Prostate gland (tissue), 2 donors: ENCODE results near the gene SHISA2. TPM values are rescaled to one million over a fixed set of nuclear protein-coding genes. Genes with fewer than 3 reads are reported as not detected.
"Not testable (repeated sequence)": the region's sequence is repeated elsewhere in the genome, so short reads cannot be mapped to it uniquely, and the experiment has no call there.

Source experiments
- DNase-seq: peaks from one replicate; pipeline ENCODE4 v3.0.0-alpha.2; 2019; ENCODE audit warnings: low spot score
- H3K27ac ChIP-seq, 2 donors: fragments of 200-600 bp; sonication (generic); 2 replicates each; pipeline ENCODE4 v1.5.1; 2017 to 2019
- H3K27me3 ChIP-seq: fragments of 200-600 bp; sonication (generic); replicated peaks from 2 replicates; pipeline ENCODE4 v1.5.1; 2019; ENCODE audit not compliant: insufficient read depth
- H3K36me3 ChIP-seq, 2 donors: fragments of 200-600 bp; sonication (generic); 1 replicate in 1 of 2; 2 replicates in 1 of 2; pipeline versions ENCODE4 v1.5.1 to v1.8.1; 2017 to 2019
- H3K4me1 ChIP-seq: fragments of 200-600 bp; sonication (generic); replicated peaks from 2 replicates; pipeline ENCODE4 v1.5.1; 2019
- H3K4me3 ChIP-seq, 2 donors: fragments of 200-600 bp; sonication (generic); 2 replicates each; pipeline ENCODE4 v1.5.1; 2017 to 2019
- H3K9me3 ChIP-seq: fragments of 200-600 bp; sonication (generic); 2 replicates; pipeline ENCODE4 v1.5.1; 2017
- CTCF ChIP-seq, 4 experiments: fragments of 200-600 bp in 2 of 4; fragments of 450-650 bp in 2 of 4; sonication (generic) in 2 of 4; IDR thresholded peaks; 1 replicate in 3 of 4; 2 replicates in 1 of 4; pipeline ENCODE4 v1.5.1; 2016 to 2019; ENCODE audit warnings: antibody characterized with exemption in 4 of 4, mild to moderate bottlenecking in 2 of 4, moderate library complexity in 2 of 4
- POLR2A ChIP-seq: fragments of 450-650 bp; IDR thresholded peaks from one replicate; pipeline ENCODE4 v1.6.1; 2016; ENCODE audit warnings: antibody characterized with exemption, mild to moderate bottlenecking
- POLR2AphosphoS5 ChIP-seq: sonication (generic); formaldehyde crosslinking; IDR thresholded peaks from one replicate; pipeline ENCODE4 v1.6.1; 2017; ENCODE audit warnings: antibody characterized with exemption
- WGBS: methylation state at CpG from one replicate; pipeline ENCODE4 v1.1.5; 2018; 5-methylcytosine and 5-hydroxymethylcytosine counted together
- intact Hi-C: fragments of 100-400 bp; cut with DNase I; formaldehyde crosslinking; loops from one replicate; pipeline ENCODE4 v1.14.2; 2022
- total RNA-seq, 2 donors: library from RNA; depleted of rRNA; stranded (reverse); fragments of >200 nt; gene quantifications; one replicate each; pipeline ENCODE4 v1.1.0, GENCODE V29; 2016

The SHISA2 gene
- total RNA-seq, 2 donors from 2014 or later = 2.6 to 21.6 TPM

DNA sequence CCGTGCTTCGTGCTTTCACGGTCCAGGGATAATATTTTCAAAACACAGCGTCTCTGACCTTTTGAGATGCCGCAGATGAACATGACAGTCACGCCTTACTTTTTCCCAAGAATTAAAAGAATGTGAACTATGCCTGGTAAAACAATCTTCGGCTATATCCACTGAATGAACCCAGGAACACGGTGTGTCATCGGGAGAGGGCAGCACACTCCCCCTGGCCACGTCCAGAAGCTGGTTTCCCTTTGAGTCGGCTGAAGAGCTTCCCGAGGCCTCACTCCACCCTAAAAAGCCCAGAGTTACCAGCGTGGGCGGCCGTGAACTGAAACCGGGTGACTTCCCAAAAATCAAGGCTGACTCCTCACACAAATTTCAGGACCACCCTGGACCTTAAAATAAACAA is 22.9 kb upstream of the SHISA2 start:
- Histone ChIP-seq H3K27me3 (peaks cover 3% of the 10 kb centered on the region), H3K36me3 (no peaks in the 10 kb centered on the region), H3K9me3 (no peaks in the 10 kb centered on the region), H3K4me1 (no peaks in the 10 kb centered on the region), H3K27ac (no peak overlapping the region), H3K4me3 (no peak overlapping the region)
- TF ChIP-seq CTCF (IDR thresholded peaks at IDR 0.05) (no peak), POLR2A (no peak), POLR2AphosphoS5 (no peak)
- intact Hi-C loops = loop anchor here (10.0 kb wide), 1 partner anchor 1070 kb away; no protein-coding TSS in a partner anchor
- 29% methylated on average over 16 of the region's 16 CpGs for WGBS
- DNase-seq = no peak

- intact Hi-C loops = loop anchor here (10.0 kb wide), 1 partner anchor 1068 kb away; no protein-coding TSS in a partner anchor
- WGBS = 17% methylated on average over 5 of the region's 7 CpGs
- not testable (repeated sequence) for H3K4me1 ChIP-seq, H3K36me3 ChIP-seq, H3K4me3 ChIP-seq, H3K27me3 ChIP-seq, H3K27ac ChIP-seq, H3K9me3 ChIP-seq, DNase-seq
- TF ChIP-seq CTCF (IDR thresholded peaks at IDR 0.05) = peak in 2 of 4 experiments; percentile 27 to 31
Measured at GRCh38 chr13:26072335-26072734, 20.5 kb upstream of the SHISA2 start.

GRCh38 chr13:26071691-26072090 is 19.9 kb upstream of the SHISA2 start:
- Histone ChIP-seq H3K36me3 (no peaks in the 10 kb centered on the region), H3K27me3 (peaks cover 3% of the 10 kb centered on the region), H3K4me3 (no peak overlapping the region), H3K9me3 (no peaks in the 10 kb centered on the region), H3K4me1 (no peaks in the 10 kb centered on the region), H3K27ac (no peak overlapping the region)
- intact Hi-C loops = loop anchor here (10.0 kb wide), 1 partner anchor 1067 kb away; no protein-coding TSS in a partner anchor
- TF ChIP-seq POLR2AphosphoS5 = no peak
- TF ChIP-seq POLR2A = no peak
- TF ChIP-seq CTCF (IDR thresholded peaks at IDR 0.05) = no peak
- WGBS = 94% methylated on average over 2 of the region's 2 CpGs
- no peak for DNase-seq

GRCh38 chr13:26069642-26070041 is 17.8 kb upstream of the SHISA2 start:
- 89% methylated on average over 8 of the region's 8 CpGs for WGBS
- H3K27me3 ChIP-seq, H3K4me1 ChIP-seq, DNase-seq, H3K36me3 ChIP-seq, H3K4me3 ChIP-seq, H3K27ac ChIP-seq, H3K9me3 ChIP-seq: not testable (repeated sequence)
- intact Hi-C loops = loop anchor here (10.0 kb wide), 1 partner anchor 1065 kb away; no protein-coding TSS in a partner anchor

DNA sequence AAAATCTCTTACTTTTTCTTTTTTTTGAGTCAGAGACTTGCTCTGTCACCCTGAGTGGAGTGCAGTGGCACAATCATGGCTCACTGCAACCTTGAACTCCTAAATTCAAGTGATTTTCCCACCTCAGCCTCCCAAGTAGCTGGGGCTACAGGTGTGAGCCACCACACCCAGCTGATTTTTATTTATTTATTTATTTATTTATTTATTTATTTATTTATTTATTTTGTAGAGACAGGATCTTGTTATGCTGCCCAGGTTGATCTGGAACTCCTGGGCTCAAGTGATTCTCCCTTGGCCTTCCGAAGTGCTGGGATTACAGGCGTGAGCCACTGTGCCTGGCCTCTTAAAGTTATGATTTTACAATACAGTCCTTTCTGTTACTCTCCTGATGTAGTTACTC is 16.6 kb upstream of the SHISA2 start:
- H3K4me1 ChIP-seq, DNase-seq, H3K4me3 ChIP-seq, H3K27ac ChIP-seq, intact Hi-C loops, H3K27me3 ChIP-seq, H3K36me3 ChIP-seq, H3K9me3 ChIP-seq: not testable (repeated sequence)
- 94% methylated on average over 2 of the region's 2 CpGs for WGBS

GRCh38 chr13:26067601-26068000 is 15.8 kb upstream of the SHISA2 start:
- intact Hi-C loops = no loop called here
- no peak for DNase-seq
- Histone ChIP-seq H3K27me3 (no peaks in the 10 kb centered on the region), H3K4me3 (no peak overlapping the region), H3K27ac (no peak overlapping the region), H3K4me1 (no peaks in the 10 kb centered on the region), H3K9me3 (no peaks in the 10 kb centered on the region), H3K36me3 (no peaks in the 10 kb centered on the region)
- TF ChIP-seq POLR2A (no peak), POLR2AphosphoS5 (no peak), CTCF (IDR thresholded peaks at IDR 0.05) (no peak)
- WGBS = 90% methylated on average over 3 of the region's 3 CpGs

DNA sequence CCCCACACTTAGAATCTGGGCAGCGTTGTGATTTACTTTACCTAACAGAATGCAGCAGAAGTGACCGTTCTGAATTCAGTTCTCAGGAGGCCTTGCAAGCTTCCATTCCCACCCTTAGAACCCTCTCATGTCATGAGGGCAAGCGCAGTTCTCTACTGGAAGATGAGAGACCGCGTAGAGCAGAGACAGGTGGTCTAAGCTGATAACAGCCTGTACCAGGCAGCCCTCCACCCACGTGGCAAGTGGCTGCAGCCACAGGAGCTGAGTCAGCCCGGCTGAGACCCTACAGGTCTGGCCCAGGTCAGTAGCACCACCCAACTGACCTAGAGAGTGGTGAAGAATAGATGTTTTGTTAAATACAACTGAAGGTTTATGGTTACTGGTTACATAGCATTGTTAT is 14.7 kb upstream of the SHISA2 start:
- WGBS = 89% methylated on average over 7 of the region's 7 CpGs
- H3K4me1 ChIP-seq, H3K9me3 ChIP-seq, DNase-seq, H3K27me3 ChIP-seq, intact Hi-C loops, H3K27ac ChIP-seq, H3K36me3 ChIP-seq, H3K4me3 ChIP-seq: not testable (repeated sequence)
